ENCODE measurements around the gene DMRTA2.

The DMRTA2 gene

GRCh38 chr1:50422946-50423669, at the start of gene DMRTA2:
Gene DMRTA2, minus strand, starts transcription at chr1:50423443. Its CDS starts 1,907 bp downstream, at chr1:50421536.
- peak; percentile 35 for DNase-seq

GRCh38 chr1:50471967-50472366, 48.7 kb upstream of the DMRTA2 start:
- DNase-seq, result no peak

- DNase-seq, result no peak
Measured at GRCh38 chr1:50462964-50463363, 39.7 kb upstream of the DMRTA2 start.

GRCh38 chr1:50458507-50458906, 35.3 kb upstream of the DMRTA2 start:
- DNase-seq, result no peak

GRCh38 chr1:50454911-50455310, 31.7 kb upstream of the DMRTA2 start:
- no peak for DNase-seq

- DNase-seq, result peak; percentile 88
Measured at GRCh38 chr1:50453266-50453665, 30.0 kb upstream of the DMRTA2 start.

- no peak for DNase-seq
Measured at GRCh38 chr1:50452700-50453099, 29.5 kb upstream of the DMRTA2 start.

- no peak for DNase-seq
Measured at GRCh38 chr1:50450861-50451653, 27.8 kb upstream of the DMRTA2 start.

- no peak for DNase-seq
Measured at GRCh38 chr1:50447961-50448360, 24.7 kb upstream of the DMRTA2 start.

GRCh38 chr1:50441183-50441582, 17.9 kb upstream of the DMRTA2 start:
- DNase-seq, result no peak

- no peak for DNase-seq
Measured at GRCh38 chr1:50438945-50439344, 15.7 kb upstream of the DMRTA2 start.

- no peak for DNase-seq
Measured at GRCh38 chr1:50436489-50436888, 13.2 kb upstream of the DMRTA2 start.

- DNase-seq, result no peak
Measured at GRCh38 chr1:50430010-50430405, 6.8 kb upstream of the DMRTA2 start.

GRCh38 chr1:50427818-50428779, 4.9 kb upstream of the DMRTA2 start:
- DNase-seq, result no peak

GRCh38 chr1:50427086-50427817, 4.0 kb upstream of the DMRTA2 start:
- DNase-seq, result no peak

- no peak for DNase-seq
Measured at GRCh38 chr1:50426702-50427085, 3.5 kb upstream of the DMRTA2 start.

GRCh38 chr1:50426108-50426700, 3.0 kb upstream of the DMRTA2 start:
- DNase-seq, result no peak

GRCh38 chr1:50425376-50426107, 2.3 kb upstream of the DMRTA2 start:
- DNase-seq, result no peak

GRCh38 chr1:50424884-50425375, 1.7 kb upstream of the DMRTA2 start:
- DNase-seq, result no peak

- no peak for DNase-seq
Measured at GRCh38 chr1:50424045-50424883, 1.0 kb upstream of the DMRTA2 start.

Measured in NCI-H1417 treated with DMSO at 0.1 percent for 48 hours (cell line).